IMR-90 (cell line): ENCODE measurements around the gene AMOTL2. TPM values are rescaled to one million over a fixed set of nuclear protein-coding genes. Genes with fewer than 3 reads are reported as not detected.

Experiments used
- ATAC-seq: fragments of 200-7000 bp; cut with Tn5 transposase; 2 replicates; pipeline ENCODE4 v1.9.1; 2020; ENCODE audit warnings: low read depth, mild to moderate bottlenecking, moderate library complexity
- BruUV-seq: library from RNA; stranded (reverse); fragments of 400-500 nt; replicated peaks from 2 replicates; lab custom pipeline; 2021; lab: Mats Ljungman, UMichigan
- CTCF ChIA-PET: fragments of 300-600 bp; formaldehyde crosslinking; extraction: SDS; loops from one replicate; lab custom pipeline; 2021; ENCODE audit warnings: antibody characterized with exemption; lab: Yijun Ruan, JAX
- POLR2A ChIA-PET: fragments of 300-600 bp; sonication (Branson Sonifier 250); formaldehyde crosslinking; loops from one replicate; lab custom pipeline; 2022; ENCODE audit warnings: antibody characterized with exemption; ENCODE audit not compliant: unreplicated experiment; lab: Charles Lee
- DNase-seq: peaks from one replicate; pipeline ENCODE4 v3.0.0; 2013
- H2AFZ ChIP-seq: replicated peaks from 2 replicates; pipeline ENCODE3; 2013; ENCODE audit warnings: low read length, mild to moderate bottlenecking; ENCODE audit not compliant: poor library complexity
- H2AK5ac ChIP-seq: 2 replicates; pipeline ENCODE4 v1.6.1; 2013; ENCODE audit warnings: low read depth, low read length, inconsistent platforms
- H2AK9ac ChIP-seq: replicated peaks from 2 replicates; pipeline ENCODE3; 2013; ENCODE audit warnings: mild to moderate bottlenecking, low read depth, low read length, moderate library complexity; ENCODE audit not compliant: poor library complexity
- H2BK120ac ChIP-seq: 2 replicates; pipeline ENCODE4 v1.6.1; 2013; ENCODE audit warnings: low read depth, low read length, inconsistent platforms
- H2BK15ac ChIP-seq: 3 replicates; pipeline ENCODE4 v1.6.1; 2013; ENCODE audit warnings: low read depth, low read length, inconsistent platforms
- H2BK20ac ChIP-seq: 2 replicates; pipeline ENCODE4 v1.6.1; 2013; ENCODE audit warnings: low read depth, mild to moderate bottlenecking, inconsistent platforms, low read length, moderate library complexity
- H2BK5ac ChIP-seq: 2 replicates; pipeline ENCODE4 v1.6.1; 2013; ENCODE audit warnings: mild to moderate bottlenecking, low read depth, low read length, inconsistent platforms; ENCODE audit not compliant: poor library complexity, severe bottlenecking
- H3K14ac ChIP-seq: replicated peaks from 2 replicates; pipeline ENCODE4 v1.6.1; 2013; ENCODE audit warnings: low read depth, low read length, inconsistent platforms
- H3K18ac ChIP-seq: 2 replicates; pipeline ENCODE4 v1.6.1; 2013; ENCODE audit warnings: low read depth, low read length, control low read depth
- H3K23ac ChIP-seq: 2 replicates; pipeline ENCODE4 v1.6.1; 2013; ENCODE audit warnings: low read depth, low read length, inconsistent platforms
- H3K27ac ChIP-seq: 2 replicates; pipeline ENCODE4 v1.5.1; 2013; ENCODE audit warnings: mild to moderate bottlenecking, control low read depth, low read length; ENCODE audit not compliant: insufficient read depth
- H3K27me3 ChIP-seq: 2 replicates; pipeline ENCODE4 v1.6.1; 2013; ENCODE audit warnings: low read length; ENCODE audit not compliant: control insufficient read depth, insufficient read depth
- H3K36me3 ChIP-seq: 2 replicates; pipeline ENCODE4 v1.6.1; 2013; ENCODE audit warnings: low read length, mixed read lengths; ENCODE audit not compliant: control insufficient read depth, insufficient read depth
- H3K4ac ChIP-seq: 2 replicates; pipeline ENCODE4 v1.6.1; 2013; ENCODE audit warnings: low read depth, low read length, inconsistent platforms
- H3K4me1 ChIP-seq: 2 replicates; pipeline ENCODE4 v1.6.1; 2013; ENCODE audit warnings: low read length, mixed read lengths; ENCODE audit not compliant: control insufficient read depth, insufficient read depth
- H3K4me2 ChIP-seq: 2 replicates; pipeline ENCODE4 v1.6.1; 2013; ENCODE audit warnings: low read depth, mild to moderate bottlenecking, control low read depth, low read length, moderate library complexity
- H3K4me3 ChIP-seq: 2 replicates; pipeline ENCODE4 v1.5.1; 2013; ENCODE audit warnings: low read depth, mild to moderate bottlenecking, control low read depth, low read length, moderate library complexity; ENCODE audit not compliant: insufficient read depth
- H3K56ac ChIP-seq: 2 replicates; pipeline ENCODE4 v1.6.1; 2013; ENCODE audit warnings: low read length, inconsistent platforms; ENCODE audit not compliant: insufficient read depth; ENCODE audit errors: extremely low read depth
- H3K79me1 ChIP-seq, 2 experiments: 2 replicates each; pipeline ENCODE4 v1.6.1; 2013; ENCODE audit warnings: low read length in 2 of 2, inconsistent platforms in 1 of 2, low read depth in 1 of 2
- H3K9ac ChIP-seq: 2 replicates; pipeline ENCODE4 v1.6.1; 2013; ENCODE audit warnings: low read depth, low read length, control low read depth
- H3K9me1 ChIP-seq: 2 replicates; pipeline ENCODE4 v1.6.1; 2013; ENCODE audit warnings: low read length, inconsistent platforms; ENCODE audit not compliant: insufficient read depth
- H3K9me3 ChIP-seq: 2 replicates; pipeline ENCODE4 v1.6.1; 2013; ENCODE audit warnings: low read length; ENCODE audit not compliant: control insufficient read depth, insufficient read depth
- H4K20me1 ChIP-seq: 2 replicates; pipeline ENCODE4 v1.6.1; 2013; ENCODE audit warnings: low read length, inconsistent platforms; ENCODE audit not compliant: insufficient read depth
- H4K5ac ChIP-seq: 2 replicates; pipeline ENCODE4 v1.6.1; 2013; ENCODE audit warnings: mild to moderate bottlenecking, low read depth, low read length, control low read depth
- H4K8ac ChIP-seq, 2 experiments: 2 replicates each; pipeline ENCODE4 v1.6.1; 2013; ENCODE audit warnings: low read depth in 2 of 2, low read length in 2 of 2, control low read depth in 1 of 2, inconsistent platforms in 1 of 2
- H4K91ac ChIP-seq: 2 replicates; pipeline ENCODE4 v1.6.1; 2013; ENCODE audit warnings: low read depth, low read length, inconsistent platforms; ENCODE audit not compliant: insufficient read depth
- BHLHE40 ChIP-seq: fragments of 150-350 bp; IDR thresholded peaks from 2 replicates; pipeline ENCODE4 v1.6.1; 2016; ENCODE audit warnings: mild to moderate bottlenecking, low read depth, low read length
- CEBPB ChIP-seq: IDR thresholded peaks from 2 replicates; pipeline ENCODE4 v1.6.1; 2012; ENCODE audit warnings: low read depth, low read length, improper control_type of control experiment
- FOS ChIP-seq: fragments of 150-350 bp; IDR thresholded peaks from 2 replicates; pipeline ENCODE4 v1.6.1; 2016; ENCODE audit warnings: low read depth, low read length
- MAFK ChIP-seq: IDR thresholded peaks from 2 replicates; pipeline ENCODE4 v1.6.1; 2012; ENCODE audit warnings: low read depth, low read length, improper control_type of control experiment
- MXI1 ChIP-seq: IDR thresholded peaks from 2 replicates; pipeline ENCODE4 v1.6.1; 2012; ENCODE audit warnings: low read depth, mild to moderate bottlenecking, low read length, moderate library complexity, borderline replicate concordance
- NFE2L2 ChIP-seq: fragments of 150-350 bp; IDR thresholded peaks from 2 replicates; pipeline ENCODE4 v1.6.1; 2016; ENCODE audit warnings: low read depth, mild to moderate bottlenecking, low read length
- RAD21 ChIP-seq: IDR thresholded peaks from 2 replicates; pipeline ENCODE4 v1.6.1; 2012; ENCODE audit warnings: low read length, improper control_type of control experiment
- RCOR1 ChIP-seq: IDR thresholded peaks from 2 replicates; pipeline ENCODE4 v1.6.1; 2012; ENCODE audit warnings: mild to moderate bottlenecking, low read length, improper control_type of control experiment; ENCODE audit not compliant: insufficient replicate concordance
- RFX5 ChIP-seq: IDR thresholded peaks from 2 replicates; pipeline ENCODE4 v1.8.0; 2012; ENCODE audit warnings: low read depth, mild to moderate bottlenecking, low read length, moderate library complexity
- SMC3 ChIP-seq: fragments of 150-350 bp; IDR thresholded peaks from 2 replicates; pipeline ENCODE4 v1.6.1; 2016; ENCODE audit warnings: low read depth, mild to moderate bottlenecking, antibody characterized with exemption, low read length, moderate library complexity
- WGBS, 2 experiments: methylation state at CpG; one replicate each; pipeline versions ENCODE4 v1.1.5 to v1.1.7; 2013; ENCODE audit warnings: missing lambda C conversion rate in 2 of 2; ENCODE audit not compliant: insufficient read length in 1 of 2; ENCODE audit errors: extremely low coverage in 2 of 2; 5-methylcytosine and 5-hydroxymethylcytosine counted together
- dilution Hi-C: fragments of 300-500 bp; cut with HindIII; formaldehyde crosslinking; loops from one replicate; pipeline ENCODE4 v1.14.3; 2018; ENCODE audit warnings: low sequenced_read_pairs; ENCODE audit not compliant: unreplicated experiment
- in situ Hi-C: fragments of 300-500 bp; cut with MboI; formaldehyde crosslinking; loops from 3 replicates; pipeline ENCODE4 v1.14.3; 2019; ENCODE audit warnings: low sequenced_read_pairs, inconsistent platforms, mixed read lengths
- intact Hi-C: fragments of 100-400 bp; cut with micrococcal nuclease; formaldehyde crosslinking; loops from 2 replicates; pipeline ENCODE4 v1.10.0; 2022
- polyA plus RNA-seq, 3 experiments: library from polyadenylated mRNA; depleted of rRNA; stranded (reverse); fragments of >200 nt; gene quantifications; 2 replicates each; pipeline ENCODE4 v1.2.3, GENCODE V29; 2012; ENCODE audit warnings: low replicate concordance in 1 of 3
- total RNA-seq: library from RNA; depleted of rRNA; stranded (reverse); fragments of >200 nt; gene quantifications from 2 replicates; pipeline ENCODE4 v1.2.3, GENCODE V29; 2012
- TF ChIP-seq, protein P1 (sequence below): conservative IDR thresholded peaks from 2 replicates; pipeline ENCODE4 v1.5.1; 2012; ENCODE audit warnings: mild to moderate bottlenecking, low read depth, low read length, improper control_type of control experiment
- TF ChIP-seq, protein P2 (sequence below): fragments of 150-350 bp; IDR thresholded peaks from 2 replicates; pipeline ENCODE4 v1.6.1; 2017; ENCODE audit warnings: mild to moderate bottlenecking, antibody characterized with exemption, low read length, low read depth
- TF ChIP-seq, protein P3 (sequence below): fragments of 150-350 bp; IDR thresholded peaks from 2 replicates; pipeline ENCODE4 v1.6.1; 2016; ENCODE audit warnings: low read depth, mild to moderate bottlenecking, low read length, moderate library complexity, borderline replicate concordance

The AMOTL2 gene
- total and polyA plus RNA-seq, 2 of the 4 experiments (the other 2 are of a cell fraction), result 162 to 176 TPM

- Histone ChIP-seq H4K8ac (peak overlapping the region; percentile 7 to 10; a peak in 2 of 4 replicates), H3K23ac (peak overlapping the region; percentile 51; the same call in 1 of the 2 replicates), H3K4me1 (peaks cover 3% of the 10 kb centered on the region; the same call in 1 of the 2 replicates), H3K9ac (no peak overlapping the region), H3K9me3 (peaks cover 10% of the 10 kb centered on the region), H3K18ac (no peak overlapping the region), H2BK5ac (no peak overlapping the region), H2AK5ac (no peak overlapping the region; the same call in 1 of the 2 replicates), H3K9me1 (no peaks in the 10 kb centered on the region; the same call in 1 of the 2 replicates), H4K20me1 (no peaks in the 10 kb centered on the region), H3K36me3 (no peaks in the 10 kb centered on the region), H2BK120ac (peak overlapping the region; percentile 42; the same call in 1 of the 2 replicates), H3K4ac (0 out of 2 replicates have a peak overlapping the region, but pooled peaks have one; percentile 56), H3K79me1 (no peaks in the 10 kb centered on the region), H3K27ac (no peak overlapping the region), H4K91ac (no peak overlapping the region), H3K4me2 (peak overlapping the region; percentile 72), H3K56ac (no peak overlapping the region), H2BK20ac (no peak overlapping the region; the same call in 1 of the 2 replicates), H2BK15ac (peak overlapping the region; percentile 7; the same call in 1 of the 3 replicates), H2AK9ac (peak overlapping the region; percentile 38), H3K4me3 (peak overlapping the region; percentile 16; the same call in 1 of the 2 replicates), H3K14ac (no peak overlapping the region), H3K27me3 (peaks cover 6% of the 10 kb centered on the region), H2AFZ (peak overlapping the region; percentile 86), H4K5ac (no peak overlapping the region)
- 15% methylated on average over 48 of the region's 64 CpGs; no CpG with 5 or more reads in 1 of the 2 experiments for WGBS, 2 experiments
- intact Hi-C loops, result no loop called here
- CTCF ChIA-PET, result no interaction called here
- POLR2A ChIA-PET, result no interaction called here
- no TSS peak for BruUV-seq
- in situ Hi-C loops, result no loop called here
- dilution Hi-C loops, result no loop called here
- DNase-seq, result no peak
- ATAC-seq, result peak; percentile 63
- TF ChIP-seq, protein P1, sequence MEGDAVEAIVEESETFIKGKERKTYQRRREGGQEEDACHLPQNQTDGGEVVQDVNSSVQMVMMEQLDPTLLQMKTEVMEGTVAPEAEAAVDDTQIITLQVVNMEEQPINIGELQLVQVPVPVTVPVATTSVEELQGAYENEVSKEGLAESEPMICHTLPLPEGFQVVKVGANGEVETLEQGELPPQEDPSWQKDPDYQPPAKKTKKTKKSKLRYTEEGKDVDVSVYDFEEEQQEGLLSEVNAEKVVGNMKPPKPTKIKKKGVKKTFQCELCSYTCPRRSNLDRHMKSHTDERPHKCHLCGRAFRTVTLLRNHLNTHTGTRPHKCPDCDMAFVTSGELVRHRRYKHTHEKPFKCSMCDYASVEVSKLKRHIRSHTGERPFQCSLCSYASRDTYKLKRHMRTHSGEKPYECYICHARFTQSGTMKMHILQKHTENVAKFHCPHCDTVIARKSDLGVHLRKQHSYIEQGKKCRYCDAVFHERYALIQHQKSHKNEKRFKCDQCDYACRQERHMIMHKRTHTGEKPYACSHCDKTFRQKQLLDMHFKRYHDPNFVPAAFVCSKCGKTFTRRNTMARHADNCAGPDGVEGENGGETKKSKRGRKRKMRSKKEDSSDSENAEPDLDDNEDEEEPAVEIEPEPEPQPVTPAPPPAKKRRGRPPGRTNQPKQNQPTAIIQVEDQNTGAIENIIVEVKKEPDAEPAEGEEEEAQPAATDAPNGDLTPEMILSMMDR, result no peak
- TF ChIP-seq, protein P2, sequence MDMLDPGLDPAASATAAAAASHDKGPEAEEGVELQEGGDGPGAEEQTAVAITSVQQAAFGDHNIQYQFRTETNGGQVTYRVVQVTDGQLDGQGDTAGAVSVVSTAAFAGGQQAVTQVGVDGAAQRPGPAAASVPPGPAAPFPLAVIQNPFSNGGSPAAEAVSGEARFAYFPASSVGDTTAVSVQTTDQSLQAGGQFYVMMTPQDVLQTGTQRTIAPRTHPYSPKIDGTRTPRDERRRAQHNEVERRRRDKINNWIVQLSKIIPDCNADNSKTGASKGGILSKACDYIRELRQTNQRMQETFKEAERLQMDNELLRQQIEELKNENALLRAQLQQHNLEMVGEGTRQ, result no peak
- TF ChIP-seq BHLHE40 (no peak), MAFK (no peak), RAD21 (no peak), MXI1 (no peak), SMC3 (no peak), FOS (no peak), RFX5 (no peak), CEBPB (no peak), NFE2L2 (no peak), RCOR1 (no peak)
- TF ChIP-seq, protein P3, sequence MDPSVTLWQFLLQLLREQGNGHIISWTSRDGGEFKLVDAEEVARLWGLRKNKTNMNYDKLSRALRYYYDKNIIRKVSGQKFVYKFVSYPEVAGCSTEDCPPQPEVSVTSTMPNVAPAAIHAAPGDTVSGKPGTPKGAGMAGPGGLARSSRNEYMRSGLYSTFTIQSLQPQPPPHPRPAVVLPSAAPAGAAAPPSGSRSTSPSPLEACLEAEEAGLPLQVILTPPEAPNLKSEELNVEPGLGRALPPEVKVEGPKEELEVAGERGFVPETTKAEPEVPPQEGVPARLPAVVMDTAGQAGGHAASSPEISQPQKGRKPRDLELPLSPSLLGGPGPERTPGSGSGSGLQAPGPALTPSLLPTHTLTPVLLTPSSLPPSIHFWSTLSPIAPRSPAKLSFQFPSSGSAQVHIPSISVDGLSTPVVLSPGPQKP, result no peak
Observed at GRCh38 chr3:134406331-134407238, 32.3 kb upstream of the AMOTL2 start.
